ENCODE measurements around the gene SRPX2. TPM values are rescaled to one million over a fixed set of nuclear protein-coding genes. Genes with fewer than 3 reads are reported as not detected.

Gene SRPX2
- total RNA-seq, 4 donors from 2014 or later, result 8.1 to 66.8 (median 11.2) TPM

DNA sequence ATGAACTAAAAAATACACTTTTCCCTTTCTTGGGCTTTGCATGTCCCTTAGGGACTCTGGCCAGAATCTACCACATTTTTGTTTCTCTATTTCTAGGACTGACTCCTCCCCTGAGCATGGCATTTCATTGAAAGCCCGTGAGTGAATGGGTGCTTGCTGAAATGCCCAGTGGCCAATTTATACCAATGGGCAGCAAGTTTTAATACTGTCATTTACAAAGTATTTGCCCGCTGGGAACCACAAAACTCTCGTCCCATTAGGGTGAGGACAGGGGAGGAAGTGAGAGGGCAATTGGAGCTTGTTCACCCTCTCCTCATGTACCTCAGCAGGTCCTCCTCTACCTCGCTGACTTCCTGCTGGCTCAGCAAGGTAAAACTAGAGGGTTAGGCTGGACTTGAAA lies 1.1 kb downstream of the SRPX2 start:
- Histone ChIP-seq H3K9me3 (no peaks in the 10 kb centered on the region), H3K36me3 (no peaks in the 10 kb centered on the region), H3K27ac (peak overlapping the region in 2 of 4 donors; percentile 22 to 35), H3K4me1 (peaks cover 0 to 9% (median 0%) of the 10 kb centered on the region in 4 donors), H3K4me3 (peak overlapping the region in 1 of 4 donors; percentile 17), H3K27me3 (no peaks in the 10 kb centered on the region)
- TF ChIP-seq, protein P1, sequence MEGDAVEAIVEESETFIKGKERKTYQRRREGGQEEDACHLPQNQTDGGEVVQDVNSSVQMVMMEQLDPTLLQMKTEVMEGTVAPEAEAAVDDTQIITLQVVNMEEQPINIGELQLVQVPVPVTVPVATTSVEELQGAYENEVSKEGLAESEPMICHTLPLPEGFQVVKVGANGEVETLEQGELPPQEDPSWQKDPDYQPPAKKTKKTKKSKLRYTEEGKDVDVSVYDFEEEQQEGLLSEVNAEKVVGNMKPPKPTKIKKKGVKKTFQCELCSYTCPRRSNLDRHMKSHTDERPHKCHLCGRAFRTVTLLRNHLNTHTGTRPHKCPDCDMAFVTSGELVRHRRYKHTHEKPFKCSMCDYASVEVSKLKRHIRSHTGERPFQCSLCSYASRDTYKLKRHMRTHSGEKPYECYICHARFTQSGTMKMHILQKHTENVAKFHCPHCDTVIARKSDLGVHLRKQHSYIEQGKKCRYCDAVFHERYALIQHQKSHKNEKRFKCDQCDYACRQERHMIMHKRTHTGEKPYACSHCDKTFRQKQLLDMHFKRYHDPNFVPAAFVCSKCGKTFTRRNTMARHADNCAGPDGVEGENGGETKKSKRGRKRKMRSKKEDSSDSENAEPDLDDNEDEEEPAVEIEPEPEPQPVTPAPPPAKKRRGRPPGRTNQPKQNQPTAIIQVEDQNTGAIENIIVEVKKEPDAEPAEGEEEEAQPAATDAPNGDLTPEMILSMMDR (IDR thresholded peaks at IDR 0.05), result no peak
- no peak for TF ChIP-seq POLR2A (IDR thresholded peaks at IDR 0.05)
- no peak for DNase-seq

DNA sequence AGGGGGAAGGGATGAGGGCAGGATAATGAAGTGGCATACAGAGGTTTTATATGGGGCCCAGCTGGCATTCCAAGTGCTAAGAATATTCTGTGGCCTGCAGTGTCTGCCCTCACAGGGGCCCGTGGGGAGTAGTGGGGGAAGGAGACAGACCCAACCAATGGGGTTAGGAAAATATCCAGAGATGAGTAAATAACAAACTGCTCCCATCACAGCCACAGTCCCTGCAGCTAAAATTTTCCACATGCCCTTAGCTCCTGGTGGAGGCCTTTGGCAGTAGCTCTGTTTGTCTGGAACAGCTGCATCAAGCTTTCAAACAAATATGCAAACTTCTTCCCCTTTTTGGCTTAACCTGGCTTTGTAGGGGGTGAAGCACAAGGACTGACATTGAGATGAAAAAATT lies 3.1 kb downstream of the SRPX2 start:
- no peak for TF ChIP-seq POLR2A (IDR thresholded peaks at IDR 0.05)
- TF ChIP-seq, protein P1 (IDR thresholded peaks at IDR 0.05), result no peak
- H3K27ac ChIP-seq, result peak overlapping the region in 2 of 4 donors; percentile 7 to 77
- H3K9me3 ChIP-seq, result no peaks in the 10 kb centered on the region
- H3K36me3 ChIP-seq, result no peaks in the 10 kb centered on the region
- no peaks in the 10 kb centered on the region for H3K27me3 ChIP-seq
- H3K4me1 ChIP-seq, result peaks cover 0 to 9% (median 0%) of the 10 kb centered on the region in 4 donors
- H3K4me3 ChIP-seq, result no peak overlapping the region
- DNase-seq, result no peak

DNA sequence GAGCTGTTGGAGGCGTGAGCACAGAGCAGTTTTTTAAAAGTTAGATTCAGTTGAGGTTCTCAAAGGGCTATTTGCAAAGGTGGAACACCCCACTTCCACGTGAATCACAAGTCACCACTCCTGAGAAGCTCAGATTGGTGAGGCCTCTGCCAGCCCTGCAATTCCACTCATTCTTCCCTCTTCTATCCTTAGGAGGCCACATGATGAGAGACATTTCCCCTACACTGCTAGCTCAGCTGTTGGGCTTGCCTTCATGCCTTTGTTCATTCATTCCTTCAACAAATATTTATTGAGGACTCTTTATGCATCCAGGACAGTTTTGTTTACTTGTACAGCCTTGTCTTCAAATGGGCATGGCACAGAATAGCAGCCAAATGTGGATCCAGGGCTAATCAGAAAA lies 3.7 kb downstream of the SRPX2 start:
- Histone ChIP-seq H3K4me3 (no peak overlapping the region), H3K4me1 (peaks cover 0 to 9% (median 0%) of the 10 kb centered on the region in 4 donors), H3K27ac (peak overlapping the region in 2 of 4 donors; percentile 77 to 80), H3K36me3 (no peaks in the 10 kb centered on the region), H3K9me3 (no peaks in the 10 kb centered on the region), H3K27me3 (no peaks in the 10 kb centered on the region)
- no peak for TF ChIP-seq POLR2A (IDR thresholded peaks at IDR 0.05)
- TF ChIP-seq, protein P1 (IDR thresholded peaks at IDR 0.05), result no peak
- no peak for DNase-seq

DNA sequence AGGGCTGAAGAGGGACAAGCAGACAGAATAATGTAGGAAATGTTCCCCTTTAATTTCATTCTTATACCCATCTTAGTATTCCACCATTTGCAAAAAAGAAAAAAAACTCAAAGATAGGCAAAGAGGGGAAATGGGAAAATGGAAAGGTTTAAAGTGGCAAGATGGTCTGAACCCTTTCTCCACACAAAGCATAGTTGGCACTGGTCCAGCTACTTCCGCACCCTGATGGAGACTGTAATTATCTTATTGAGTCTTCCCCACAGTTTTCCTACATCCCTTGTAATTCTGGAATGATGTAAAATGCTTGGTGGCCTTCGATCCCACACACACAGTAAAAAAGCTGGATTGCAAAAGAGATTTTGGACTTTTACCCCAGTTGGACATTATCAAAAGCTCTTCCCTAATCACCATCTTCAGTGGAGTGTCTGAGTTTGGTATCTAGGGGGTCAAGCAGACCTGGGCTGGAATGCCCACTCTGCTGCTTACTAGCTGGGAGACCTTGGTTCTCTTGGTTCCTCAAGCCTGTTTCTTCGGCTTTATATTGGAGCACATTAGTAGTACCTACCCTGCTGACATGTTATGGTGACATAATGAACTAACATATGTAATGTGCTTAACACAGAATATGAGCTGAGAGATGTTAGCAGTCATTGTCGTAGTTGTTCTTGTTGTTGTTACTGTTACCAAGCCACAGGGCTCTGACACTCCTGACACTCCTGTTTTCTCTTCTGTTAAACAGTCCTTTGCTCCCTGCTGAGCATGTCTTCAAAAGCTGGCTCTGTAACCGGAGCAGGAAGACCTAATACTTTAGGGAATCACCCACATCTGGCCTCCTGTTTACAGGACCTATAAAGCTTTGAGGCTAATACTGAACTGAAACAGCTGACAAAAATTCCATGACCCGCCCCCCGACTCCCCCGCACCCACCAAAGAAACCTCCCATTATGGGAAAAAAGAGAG lies 4.7 kb downstream of the SRPX2 start:
- Histone ChIP-seq H3K36me3 (no peaks in the 10 kb centered on the region), H3K27me3 (no peaks in the 10 kb centered on the region), H3K4me1 (peaks cover 0 to 9% (median 0%) of the 10 kb centered on the region in 4 donors), H3K9me3 (no peaks in the 10 kb centered on the region), H3K4me3 (no peak overlapping the region), H3K27ac (peak overlapping the region in 3 of 4 donors; percentile 69 to 80 (median 77))
- DNase-seq, result no peak
- TF ChIP-seq, protein P1 (IDR thresholded peaks at IDR 0.05), result no peak
- TF ChIP-seq POLR2A (IDR thresholded peaks at IDR 0.05), result no peak

DNA sequence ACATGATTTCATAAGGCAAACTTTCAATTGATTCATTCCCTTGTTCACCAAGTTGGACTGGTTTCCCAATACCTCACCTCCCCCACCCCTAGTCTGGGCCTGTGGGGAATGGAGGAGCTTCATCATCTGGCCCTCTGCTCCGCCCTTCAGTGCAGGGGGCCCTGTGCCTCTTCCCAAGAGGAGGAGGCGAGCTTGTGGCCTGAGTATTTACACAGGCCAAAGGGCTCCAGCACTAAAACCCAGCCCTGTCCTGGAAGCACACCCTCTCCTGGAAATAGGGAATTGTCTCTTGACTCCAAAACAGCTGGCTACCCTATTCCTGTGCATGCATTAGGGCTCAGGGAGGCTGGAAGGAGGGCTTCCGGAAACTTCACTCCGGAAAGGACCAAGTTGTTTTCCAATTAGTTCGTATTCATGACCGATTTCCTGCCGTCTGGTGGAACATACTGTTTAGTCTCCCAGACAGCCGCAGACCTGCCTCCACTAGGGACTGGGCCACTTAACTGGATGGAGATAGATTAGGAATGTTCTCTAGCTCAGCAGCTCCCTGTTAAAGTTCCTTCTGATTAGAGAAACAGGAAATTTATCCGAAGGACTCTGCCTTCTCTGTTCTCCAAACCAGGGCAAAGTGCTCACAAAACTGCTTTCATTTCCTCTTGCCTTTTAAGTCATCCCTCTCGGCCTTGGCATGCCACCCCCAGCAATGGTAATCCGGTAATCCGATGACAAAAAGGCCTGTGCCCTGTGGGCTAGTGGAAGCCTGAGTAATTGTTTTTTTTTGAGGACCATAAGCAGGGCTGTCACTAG lies 5.8 kb downstream of the SRPX2 start:
- no peaks in the 10 kb centered on the region for H3K27me3 ChIP-seq
- TF ChIP-seq, protein P1 (IDR thresholded peaks at IDR 0.05), result no peak
- TF ChIP-seq POLR2A (IDR thresholded peaks at IDR 0.05), result no peak
- no peak overlapping the region for H3K4me3 ChIP-seq
- H3K9me3 ChIP-seq, result no peaks in the 10 kb centered on the region
- H3K36me3 ChIP-seq, result no peaks in the 10 kb centered on the region
- peak overlapping the region in 3 of 4 donors; percentile 69 to 85 (median 77) for H3K27ac ChIP-seq
- H3K4me1 ChIP-seq, result peaks cover 0 to 9% (median 0%) of the 10 kb centered on the region in 4 donors
- DNase-seq, result peak in 2 of 3 donors; percentile 63 to 78

All from Peyer's patch (tissue), 4 donors.